ENCODE data around the gene CORO1A. TPM values are rescaled to one million over a fixed set of nuclear protein-coding genes. Genes with fewer than 3 reads are reported as not detected.
"Not testable (repeated sequence)": the region's sequence is repeated elsewhere in the genome, so short reads cannot be mapped to it uniquely, and the experiment has no call there.

Gene CORO1A
- polyA plus RNA-seq, 12 donors, result 6.0 to 41.9 (median 11.0) TPM; not detected in 1

DNA sequence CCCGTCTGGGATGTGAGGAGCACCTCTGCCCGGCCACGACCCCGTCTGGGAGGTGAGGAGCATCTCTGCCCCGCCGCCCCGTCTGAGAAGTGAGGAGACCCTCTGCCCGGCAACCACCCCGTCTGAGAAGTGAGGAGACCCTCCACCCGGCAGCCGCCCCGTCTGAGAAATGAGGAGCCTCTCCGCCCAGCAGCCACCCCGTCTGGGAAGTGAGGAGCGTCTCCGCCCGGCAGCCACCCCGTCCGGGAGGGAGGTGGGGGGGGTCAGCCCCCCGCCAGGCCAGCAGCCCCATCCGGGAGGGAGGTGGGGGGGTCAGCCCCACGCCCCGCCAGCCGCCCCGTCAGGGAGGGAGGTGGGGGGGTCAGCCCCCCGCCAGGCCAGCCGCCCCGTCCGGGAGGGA lies 14.7 kb upstream of the CORO1A start:
- not testable (repeated sequence) for DNase-seq

DNA sequence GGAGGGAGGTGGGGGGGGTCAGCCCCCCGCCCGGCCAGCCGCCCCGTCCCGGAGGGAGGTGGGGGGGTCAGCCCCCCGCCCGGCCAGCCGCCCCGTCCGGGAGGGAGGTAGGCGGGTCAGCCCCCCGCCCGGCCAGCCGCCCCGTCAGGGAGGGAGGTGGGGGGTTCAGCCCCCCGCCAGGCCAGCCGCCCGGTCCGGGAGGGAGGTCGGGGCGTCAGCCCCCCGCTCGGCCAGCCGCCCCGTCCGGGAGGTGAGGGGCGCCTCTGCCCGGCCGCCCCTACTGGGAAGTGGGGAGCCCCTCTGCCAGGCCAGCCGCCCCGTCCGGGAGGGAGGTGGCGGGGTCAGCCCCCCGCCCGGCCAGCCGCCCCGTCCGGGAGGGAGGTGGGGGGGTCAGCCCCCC lies 14.0 kb upstream of the CORO1A start:
- not testable (repeated sequence) for DNase-seq

GRCh38 chr16:30170145-30170544 lies 13.3 kb upstream of the CORO1A start:
- DNase-seq, result not testable (repeated sequence)

- DNase-seq, result no peak
These were observed 10.3 kb upstream of the CORO1A start for GRCh38 chr16:30173054-30173453.

- DNase-seq, result not testable (repeated sequence)
These were observed 6.5 kb upstream of the CORO1A start for GRCh38 chr16:30176876-30177275.

DNA sequence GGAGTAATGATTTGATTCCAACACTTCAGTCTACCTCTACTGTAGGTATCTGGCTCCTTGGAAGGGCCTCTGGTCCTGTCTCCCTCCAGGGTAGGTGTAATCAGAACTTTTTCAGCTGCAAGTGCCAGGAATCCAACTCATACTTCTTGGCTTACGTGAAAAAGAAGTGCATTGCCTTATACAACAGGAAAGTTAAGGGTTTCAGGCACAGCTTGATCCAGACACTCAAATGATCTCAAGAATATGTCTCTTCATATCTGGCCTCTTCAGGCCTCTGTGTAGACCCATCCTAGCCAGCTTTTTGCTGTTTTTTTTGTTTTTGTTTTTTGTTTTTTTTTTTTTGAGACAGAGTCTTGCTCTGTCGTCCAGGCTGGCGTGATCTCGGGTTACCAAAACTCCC lies 4.2 kb upstream of the CORO1A start:
- DNase-seq, result no peak

- DNase-seq, result no peak
These were observed 3.5 kb upstream of the CORO1A start for GRCh38 chr16:30179931-30180330.

DNA sequence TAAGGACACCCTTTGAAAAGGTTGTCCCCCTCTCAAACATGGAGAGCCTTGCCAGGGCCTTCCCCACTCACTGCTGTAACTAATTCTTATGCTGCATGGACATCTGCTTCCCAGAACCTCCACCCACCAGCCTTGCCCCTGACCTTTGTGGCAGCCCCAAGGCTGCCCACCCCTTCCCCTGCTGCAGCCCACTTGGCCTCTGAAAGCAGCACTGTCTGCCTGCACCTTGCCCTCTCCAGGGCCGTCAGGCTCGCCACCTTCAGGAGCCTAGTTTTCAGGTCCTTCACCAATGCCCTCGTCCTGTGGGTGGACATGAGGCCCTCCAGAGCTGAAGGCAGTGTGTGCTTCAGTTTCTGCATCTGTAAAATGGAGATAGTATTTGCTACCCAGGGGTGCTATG lies 2.7 kb upstream of the CORO1A start:
- no peak for DNase-seq

GRCh38 chr16:30184096-30184890 lies 891 bp downstream of the CORO1A start:
- DNase-seq, result no peak

DNA sequence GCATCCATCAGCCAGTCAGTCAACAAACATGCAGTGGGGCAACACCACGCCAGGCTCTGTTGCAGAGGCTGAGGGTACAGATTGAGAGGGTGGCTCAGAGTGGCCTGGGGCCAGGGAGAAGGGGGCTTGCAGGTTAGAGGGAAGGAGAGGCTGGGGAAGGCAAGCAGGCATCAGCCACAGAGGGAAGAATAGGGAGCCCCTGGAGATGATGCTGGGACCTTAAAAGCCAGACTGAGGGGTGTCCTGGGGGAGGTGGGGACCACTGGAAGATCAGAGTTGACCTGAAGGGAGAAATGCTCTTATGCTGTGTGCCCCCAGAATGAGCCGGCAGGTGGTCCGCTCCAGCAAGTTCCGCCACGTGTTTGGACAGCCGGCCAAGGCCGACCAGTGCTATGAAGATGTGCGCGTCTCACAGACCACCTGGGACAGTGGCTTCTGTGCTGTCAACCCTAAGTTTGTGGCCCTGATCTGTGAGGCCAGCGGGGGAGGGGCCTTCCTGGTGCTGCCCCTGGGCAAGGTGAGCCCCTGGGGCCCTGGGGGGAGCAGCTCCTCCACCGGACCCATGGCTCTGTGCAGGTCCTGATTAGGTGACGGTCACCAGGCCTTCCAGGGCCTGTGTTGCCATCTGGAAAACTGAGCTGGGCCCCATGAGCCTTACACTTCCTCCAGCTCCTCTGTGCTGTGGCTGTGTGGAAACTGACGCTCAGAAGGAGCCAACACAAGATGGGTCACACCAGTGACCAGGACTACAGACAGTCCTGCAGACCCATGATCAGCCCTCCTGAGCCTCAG lies 1.7 kb downstream of the CORO1A start:
- DNase-seq, result no peak

DNA sequence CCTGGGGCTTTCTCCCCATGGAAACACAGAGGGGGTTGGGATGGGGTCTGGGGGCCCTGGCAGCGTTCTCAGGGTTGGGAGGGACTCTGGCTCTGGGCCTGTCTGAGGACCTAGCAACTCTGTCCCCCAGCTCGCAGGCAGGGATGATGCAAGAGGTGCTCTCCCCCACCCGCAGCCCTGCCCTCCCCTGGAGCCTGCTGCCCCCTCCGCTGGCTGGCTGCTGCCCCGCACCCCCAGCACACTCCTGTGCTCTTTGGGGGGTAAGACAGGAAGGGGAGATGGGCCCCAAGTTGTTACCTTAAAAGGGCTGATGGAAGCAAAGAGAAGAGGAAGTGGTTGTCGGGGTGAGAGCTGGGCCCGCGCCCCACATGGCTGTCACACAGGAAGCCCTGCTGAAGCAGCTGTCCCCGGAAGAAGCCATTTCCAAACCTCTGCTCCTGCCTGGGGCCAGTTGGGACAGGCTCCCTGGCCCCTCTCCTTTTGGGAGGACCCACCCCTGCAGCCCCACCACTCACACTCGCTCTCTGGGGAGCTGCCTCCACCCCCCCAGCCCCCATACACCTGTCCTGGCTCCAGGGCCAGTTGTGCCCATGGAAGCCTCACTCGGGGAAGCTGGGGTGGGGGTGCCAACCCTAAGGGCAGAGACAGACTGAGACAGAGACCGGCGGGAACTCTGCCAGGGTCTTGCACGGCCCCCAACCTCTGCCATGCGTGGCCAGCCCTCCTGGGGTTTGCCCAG lies 2.5 kb downstream of the CORO1A start:
- DNase-seq, result no peak

- no peak for DNase-seq
These were observed 3.0 kb downstream of the CORO1A start for GRCh38 chr16:30186444-30186781.

- no peak for DNase-seq
These were observed 3.6 kb downstream of the CORO1A start for GRCh38 chr16:30186782-30187555.

DNA sequence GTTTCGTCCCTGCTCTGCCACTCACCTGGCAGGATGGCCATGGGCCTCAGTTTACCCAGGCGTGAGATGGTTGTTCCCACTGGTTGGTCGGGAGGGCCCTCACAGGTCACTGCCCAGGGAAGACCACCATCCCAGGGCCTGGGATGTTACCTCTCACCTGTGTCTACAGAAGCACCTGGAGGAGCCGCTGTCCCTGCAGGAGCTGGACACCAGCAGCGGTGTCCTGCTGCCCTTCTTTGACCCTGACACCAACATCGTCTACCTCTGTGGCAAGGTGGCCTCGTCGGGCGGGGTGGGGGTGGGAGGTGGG lies 4.1 kb downstream of the CORO1A start:
- no peak for DNase-seq

DNA sequence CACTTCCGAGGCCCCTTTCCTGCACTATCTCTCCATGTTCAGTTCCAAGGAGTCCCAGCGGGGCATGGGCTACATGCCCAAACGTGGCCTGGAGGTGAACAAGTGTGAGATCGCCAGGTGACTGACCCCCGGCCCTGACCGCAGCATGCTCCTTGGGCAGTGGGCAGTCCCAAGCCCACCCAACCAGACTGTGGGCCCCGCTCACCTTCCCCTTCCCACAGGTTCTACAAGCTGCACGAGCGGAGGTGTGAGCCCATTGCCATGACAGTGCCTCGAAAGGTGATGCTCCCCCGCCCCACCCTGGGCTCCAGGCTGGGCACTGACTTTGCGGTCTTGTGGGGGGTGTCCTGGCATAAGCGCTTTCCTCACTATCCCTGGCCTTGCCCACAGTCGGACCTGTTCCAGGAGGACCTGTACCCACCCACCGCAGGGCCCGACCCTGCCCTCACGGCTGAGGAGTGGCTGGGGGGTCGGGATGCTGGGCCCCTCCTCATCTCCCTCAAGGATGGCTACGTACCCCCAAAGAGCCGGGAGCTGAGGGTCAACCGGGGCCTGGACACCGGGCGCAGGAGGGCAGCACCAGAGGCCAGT lies 4.7 kb downstream of the CORO1A start:
- no peak for DNase-seq

- DNase-seq, result not testable (repeated sequence)
These were observed 7.8 kb downstream of the CORO1A start for GRCh38 chr16:30191158-30191557.

DNA sequence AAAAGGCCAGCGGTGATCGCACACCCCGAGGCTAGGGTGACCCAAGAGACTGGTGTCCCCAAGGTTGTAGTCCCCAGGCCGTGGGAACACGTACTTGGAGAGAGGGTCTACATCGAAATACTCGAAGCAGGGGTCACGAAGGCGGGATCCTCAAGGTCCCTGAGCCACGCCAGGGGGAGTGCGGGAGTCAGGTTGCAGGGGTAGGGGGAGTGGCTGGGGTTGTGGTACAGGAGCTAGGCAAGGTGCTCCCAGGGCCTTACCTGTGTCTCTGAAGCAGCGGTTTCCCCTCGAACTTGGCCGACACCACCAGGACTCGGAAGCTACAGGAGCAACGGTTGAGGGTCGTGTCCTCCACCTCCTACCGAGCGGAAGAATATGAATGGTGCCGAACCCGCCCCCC lies 9.7 kb downstream of the CORO1A start:
- not testable (repeated sequence) for DNase-seq

GRCh38 chr16:30193615-30194014 lies 10.2 kb downstream of the CORO1A start, which contains the start of the genes BOLA2B and SLX1A:
Gene BOLA2B, minus strand, starts transcription at chr16:30193666. Its CDS starts 71 bp downstream, at chr16:30193595.
Gene SLX1A, plus strand, starts transcription at chr16:30193875. Its CDS starts 210 bp downstream, at chr16:30194085.
- not testable (repeated sequence) for DNase-seq

DNA sequence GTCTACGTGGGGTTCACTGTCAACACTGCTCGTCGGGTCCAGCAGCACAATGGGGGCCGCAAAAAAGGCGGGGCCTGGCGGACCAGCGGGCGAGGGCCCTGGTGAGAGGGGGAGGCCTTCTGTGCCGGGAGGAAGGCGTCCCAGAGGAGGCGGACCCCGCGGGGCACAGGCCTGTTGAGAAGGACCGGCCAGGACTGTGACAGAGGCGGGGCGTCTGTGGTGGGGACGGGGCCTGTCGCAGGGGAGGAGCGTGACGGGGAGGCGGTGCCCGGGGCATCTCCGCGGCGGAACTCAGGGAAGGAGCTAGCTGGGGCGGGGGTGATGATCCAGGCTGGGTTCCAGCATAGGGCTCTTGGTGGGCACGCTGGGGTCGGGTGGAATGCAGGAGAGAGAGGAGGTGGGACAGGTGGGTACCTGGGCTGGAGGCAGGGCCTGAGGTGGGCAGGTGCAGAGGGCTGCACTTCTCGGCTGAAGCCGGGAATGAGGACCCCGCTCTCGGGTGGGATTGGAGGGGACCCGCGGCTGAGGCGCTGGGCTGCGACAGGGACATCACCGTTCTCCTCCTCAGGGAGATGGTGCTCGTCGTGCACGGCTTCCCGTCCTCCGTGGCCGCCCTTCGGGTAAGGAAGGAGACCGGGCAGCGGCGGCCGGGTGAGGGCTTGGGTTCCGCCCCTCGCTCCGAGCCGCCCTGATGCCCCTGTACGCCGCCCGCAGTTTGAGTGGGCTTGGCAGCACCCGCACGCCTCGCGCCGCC lies 10.9 kb downstream of the CORO1A start:
- DNase-seq, result not testable (repeated sequence)

GRCh38 chr16:30197001-30197400 lies 13.6 kb downstream of the CORO1A start:
- DNase-seq, result not testable (repeated sequence)

All from muscle of arm (tissue), 12 donors.